ENCODE results near the gene SEC14L2. TPM values are rescaled to one million over a fixed set of nuclear protein-coding genes. Genes with fewer than 3 reads are reported as not detected.

The SEC14L2 gene
- total and polyA plus RNA-seq, 2 of the 8 experiments (the other 6 are each of a cell fraction or from before 2014, with no cell fraction given) = 2.8 to 3.2 TPM

GRCh38 chr22:30361916-30362650 is 34.7 kb upstream of the SEC14L2 start (continued):
- no peak for TF ChIP-seq SIN3A (conservative IDR thresholded peaks at IDR 0.05 in 1 of 2, IDR thresholded peaks at IDR 0.05 in 1 of 2; ENCODE audit: low read depth in 1 of 2, low read length in 2 of 2)
- TF ChIP-seq SP2 (IDR thresholded peaks at IDR 0.05; ENCODE audit: low read length) = no peak
- TF ChIP-seq EP300 (IDR thresholded peaks at IDR 0.05; ENCODE audit: borderline replicate concordance in 1 of 2, low read depth in 2 of 2, low read length in 2 of 2) = no peak
- TF ChIP-seq TEAD4 (IDR thresholded peaks at IDR 0.05; ENCODE audit: low read depth, low read length) = no peak
- TF ChIP-seq CBX8 (IDR thresholded peaks at IDR 0.05; ENCODE audit: borderline replicate concordance, low read depth, low read length) = no peak
- no peak for TF ChIP-seq CTBP2 (IDR thresholded peaks at IDR 0.05; ENCODE audit: borderline replicate concordance, insufficient read depth, insufficient read length, low read length)
- no peak for TF ChIP-seq SUZ12 (IDR thresholded peaks at IDR 0.05; ENCODE audit: low read length)
